GM19467 (cell line): Measurements from ENCODE around the gene RERE.

ENCODE experiments used
- ATAC-seq: cut with Tn5 transposase; IDR thresholded peaks from one replicate; pipeline ENCODE4 v1.9.1; 2021; ENCODE audit warnings: mild to moderate bottlenecking, moderate library complexity; ENCODE audit not compliant: unreplicated experiment

The RERE gene

GRCh38 chr1:8586438-8586837 is 231.0 kb downstream of the RERE start:
- no peak for ATAC-seq

GRCh38 chr1:8584316-8584715 is 233.1 kb downstream of the RERE start:
- ATAC-seq, result no peak

- no peak for ATAC-seq
These were observed 234.4 kb downstream of the RERE start for GRCh38 chr1:8583031-8583430.

GRCh38 chr1:8580566-8580965 is 236.9 kb downstream of the RERE start:
- no peak for ATAC-seq

- no peak for ATAC-seq
These were observed 238.5 kb downstream of the RERE start for GRCh38 chr1:8578936-8579335.

- ATAC-seq, result no peak
These were observed 239.1 kb downstream of the RERE start for GRCh38 chr1:8578132-8578877.

GRCh38 chr1:8574985-8575384 is 242.5 kb downstream of the RERE start:
- ATAC-seq, result no peak

GRCh38 chr1:8572106-8572505 is 245.3 kb downstream of the RERE start:
- ATAC-seq, result no peak

- ATAC-seq, result no peak
These were observed 246.0 kb downstream of the RERE start for GRCh38 chr1:8571200-8571984.

GRCh38 chr1:8570465-8570864 is 247.0 kb downstream of the RERE start:
- no peak for ATAC-seq

GRCh38 chr1:8569242-8569641 is 248.2 kb downstream of the RERE start:
- no peak for ATAC-seq

GRCh38 chr1:8568837-8569236 is 248.6 kb downstream of the RERE start:
- no peak for ATAC-seq

GRCh38 chr1:8567146-8567545 is 250.3 kb downstream of the RERE start:
- no peak for ATAC-seq

GRCh38 chr1:8565802-8566201 is 251.6 kb downstream of the RERE start:
- no peak for ATAC-seq

GRCh38 chr1:8563944-8564537 is 253.4 kb downstream of the RERE start:
- no peak for ATAC-seq

- ATAC-seq, result no peak
These were observed 254.3 kb downstream of the RERE start for GRCh38 chr1:8562881-8563865.

- no peak for ATAC-seq
These were observed 255.2 kb downstream of the RERE start for GRCh38 chr1:8562222-8562621.

- ATAC-seq, result no peak
These were observed 256.6 kb downstream of the RERE start for GRCh38 chr1:8560611-8561544.

- ATAC-seq, result no peak
These were observed 257.4 kb downstream of the RERE start for GRCh38 chr1:8560035-8560434.

- no peak for ATAC-seq
These were observed 261.9 kb downstream of the RERE start for GRCh38 chr1:8555582-8555981.
